ENCODE data around the gene FAM20C. TPM values are rescaled to one million over a fixed set of nuclear protein-coding genes. Genes with fewer than 3 reads are reported as not detected.

Gene FAM20C
- total and polyA plus RNA-seq, 2 donors (not counting 3 experiments of a cell fraction or from before 2014, with no cell fraction given) = 14.2 to 34.5 TPM

DNA sequence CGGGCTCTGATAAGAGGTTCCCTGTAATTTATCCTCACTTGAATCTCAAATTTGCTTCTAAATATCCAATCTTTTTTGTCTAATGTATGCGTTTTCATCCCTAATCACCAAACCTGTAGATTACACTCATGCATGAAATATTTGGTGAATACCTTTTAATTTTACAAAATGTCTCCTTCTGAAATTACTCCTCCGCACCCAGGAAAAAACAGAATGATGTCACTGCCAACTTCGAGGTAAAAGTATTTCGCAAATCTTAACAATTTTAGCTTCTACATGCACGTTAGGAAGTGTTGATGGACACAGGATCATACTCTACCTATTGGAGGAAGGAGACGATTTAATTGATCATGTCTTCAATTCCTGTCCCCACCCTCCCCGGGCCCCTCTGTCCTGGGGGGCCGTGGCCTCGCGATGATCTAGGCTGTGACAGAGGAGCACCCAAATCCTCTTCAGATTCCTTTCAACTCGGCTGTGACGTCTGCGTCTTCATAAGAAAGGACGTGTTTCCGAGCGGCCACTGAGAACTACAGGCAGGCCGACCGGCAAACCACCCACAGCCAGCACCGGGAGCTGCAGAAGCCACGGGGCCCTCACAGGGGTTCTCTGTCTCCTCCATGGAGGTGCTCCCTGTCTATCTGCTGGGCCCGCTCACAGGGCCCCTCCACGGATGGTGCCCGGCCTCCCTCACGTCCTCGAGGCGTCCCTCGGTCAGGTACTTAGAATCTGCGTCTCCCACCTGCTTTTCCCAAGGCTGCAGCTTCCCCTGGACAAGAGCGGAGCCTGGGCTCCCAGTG lies 8.7 kb upstream of the FAM20C start:
- no peak overlapping the region for H3K27ac ChIP-seq (ENCODE audit: insufficient read depth, low read depth, low read length)
- TF ChIP-seq FOS (IDR thresholded peaks at IDR 0.05; ENCODE audit: borderline replicate concordance, insufficient read depth, low read length) (no peak), CTCF (IDR thresholded peaks at IDR 0.05; ENCODE audit: extremely low read depth in 1 of 2, insufficient read depth in 1 of 2, low read depth in 1 of 2, low read length in 2 of 2) (no peak), EZH2 (IDR thresholded peaks at IDR 0.05; ENCODE audit: borderline replicate concordance, low read depth, low read length, severe bottlenecking) (no peak), POLR2A (IDR thresholded peaks at IDR 0.05; ENCODE audit: low read depth, low read length) (no peak), JUN (IDR thresholded peaks at IDR 0.05; ENCODE audit: borderline replicate concordance, insufficient read depth, insufficient read length, low read depth) (no peak), MYC (IDR thresholded peaks at IDR 0.05; ENCODE audit: low read depth, low read length) (no peak)
- intact Hi-C loops (cut with micrococcal nuclease) (no loop called here), dilution Hi-C loops (cut with MboI; ENCODE audit: extremely low pct_ligation_motif_present, low sequenced_read_pairs) (no loop called here)
- no TSS peak for BruUV-seq (replicated peaks)
- no peaks in the 10 kb centered on the region for H3K36me3 ChIP-seq (ENCODE audit: control insufficient read depth in 2 of 2, extremely low read depth in 1 of 2, insufficient read depth in 2 of 2, low read length in 2 of 2)
- POLR2A ChIA-PET = no interaction called here
- no peaks in the 10 kb centered on the region for H3K9me3 ChIP-seq (replicated peaks; ENCODE audit: control insufficient read depth, insufficient read depth, low read length)
- H4K20me1 ChIP-seq (replicated peaks; ENCODE audit: control insufficient read depth, extremely low read depth, insufficient read depth, low read length) = no peaks in the 10 kb centered on the region
- H3K27me3 ChIP-seq (ENCODE audit: control insufficient read depth in 2 of 2, insufficient read depth in 2 of 2, low read length in 2 of 2) = no peaks in the 10 kb centered on the region
- DNase-seq (ENCODE audit: low read depth, low spot score) (no peak), FAIRE-seq (no peak)
- H3K79me2 ChIP-seq (ENCODE audit: control insufficient read depth, insufficient read depth, low read length) = no peaks in the 10 kb centered on the region
- no peak overlapping the region for H3K9ac ChIP-seq (replicated peaks; ENCODE audit: extremely low read depth, insufficient read depth, low read length)
- no peak overlapping the region for H2AFZ ChIP-seq (ENCODE audit: low read depth, low read length)
- CTCF ChIA-PET = no interaction called here
- no peaks in the 10 kb centered on the region for H3K9me1 ChIP-seq (replicated peaks; ENCODE audit: control insufficient read depth, extremely low read depth, insufficient read depth, low read length)
- no peaks in the 10 kb centered on the region for H3K4me1 ChIP-seq (ENCODE audit: control insufficient read depth, extremely low read depth, insufficient read depth, low read length)
- H3K4me2 ChIP-seq (ENCODE audit: insufficient read depth, low read length) = no peak overlapping the region
- H3K4me3 ChIP-seq (replicated peaks in 1 of 3; ENCODE audit: insufficient read depth in 1 of 3, low read depth in 1 of 3, low read length in 3 of 3) = no peak overlapping the region
